Measurements from ENCODE around the gene DPP10. TPM values are rescaled to one million over a fixed set of nuclear protein-coding genes. Genes with fewer than 3 reads are reported as not detected.

DPP10 gene
- total and polyA plus RNA-seq, 10 of the 15 experiments (the other 5 are each of a cell fraction or from before 2014, with no cell fraction given): not detected

DNA sequence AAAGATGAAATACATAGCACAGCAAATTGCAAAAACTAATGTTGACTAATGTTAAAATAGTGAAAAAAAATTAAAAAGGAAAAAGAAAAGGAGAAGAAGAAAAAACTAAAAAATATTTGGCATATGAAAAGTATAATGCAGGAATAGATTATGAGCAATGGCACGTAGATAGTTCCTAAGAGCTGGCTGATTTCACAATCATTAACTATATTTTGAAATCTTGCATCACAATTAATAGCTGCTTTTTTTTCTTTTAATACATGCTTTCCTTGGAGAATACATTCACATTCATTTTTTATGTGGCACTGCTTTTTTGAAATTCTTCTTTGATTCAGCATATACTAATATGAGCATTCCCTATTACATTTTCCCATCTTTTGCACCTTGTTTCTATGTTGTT, 299.8 kb downstream of the DPP10 start:
- in situ Hi-C loops (cut with MboI): no loop called here
- H3K9ac ChIP-seq (ENCODE audit: control insufficient read depth, insufficient read depth, low read length): no peak overlapping the region
- SMC1A ChIA-PET (ENCODE audit: uncharacterized antibody, unreplicated experiment): no interaction called here
- no peaks in the 10 kb centered on the region for H3K9me3 ChIP-seq (replicated peaks; ENCODE audit: control insufficient read depth, insufficient read depth, low read length)
- no TSS peak for BruUV-seq (replicated peaks)
- no peaks in the 10 kb centered on the region for H4K20me1 ChIP-seq (ENCODE audit: control insufficient read depth, insufficient read depth)
- no peaks in the 10 kb centered on the region for H3K27me3 ChIP-seq (replicated peaks in 1 of 2; ENCODE audit: control insufficient read depth in 2 of 2, insufficient read depth in 2 of 2, low read length in 1 of 2)
- no peak overlapping the region for H2AFZ ChIP-seq (ENCODE audit: control insufficient read depth, low read depth, low read length)
- no peak overlapping the region for H3K4me3 ChIP-seq
- no peak for FAIRE-seq
- H3K4me1 ChIP-seq (ENCODE audit: control insufficient read depth, insufficient read depth, low read length): no peaks in the 10 kb centered on the region
- intact Hi-C loops (cut with micrococcal nuclease; ENCODE audit: unreplicated experiment): no loop called here
- RAD21 ChIA-PET (ENCODE audit: unreplicated experiment): no interaction called here
- no peak overlapping the region for H3K4me2 ChIP-seq (ENCODE audit: control insufficient read depth, insufficient read depth)
- H3K79me2 ChIP-seq (ENCODE audit: control insufficient read depth, insufficient read depth, low read length): no peaks in the 10 kb centered on the region
- WGBS (ENCODE audit: insufficient coverage, insufficient replicate concordance, low lambda C conversion rate, missing lambda C conversion rate): 0% methylated on average over 1 of the region's 1 CpG
- DNase-seq (ENCODE audit: low read depth, low spot score): no peak
- H3K27ac ChIP-seq (ENCODE audit: control insufficient read depth, insufficient read depth): no peak overlapping the region
- CTCF ChIA-PET: no interaction called here
- no peaks in the 10 kb centered on the region for H3K36me3 ChIP-seq (ENCODE audit: control insufficient read depth in 2 of 2, insufficient read depth in 2 of 2, low read length in 1 of 2)
- no peak for ATAC-seq
- POLR2A ChIA-PET: no interaction called here
- TF ChIP-seq CEBPB (IDR thresholded peaks at IDR 0.05; ENCODE audit: borderline replicate concordance in 1 of 2, low read depth in 2 of 2, low read length in 2 of 2) (no peak), CBFB (IDR thresholded peaks at IDR 0.05; ENCODE audit: low read depth) (no peak), SMC3 (IDR thresholded peaks at IDR 0.05; ENCODE audit: borderline replicate concordance, low read length) (no peak), ZNF217 (IDR thresholded peaks at IDR 0.05) (no peak), CBX5 (IDR thresholded peaks at IDR 0.05; ENCODE audit: low read depth) (no peak), NR2C1 (IDR thresholded peaks at IDR 0.05) (no peak), EGR1 (IDR thresholded peaks at IDR 0.05; ENCODE audit: borderline replicate concordance in 1 of 2, low read depth in 2 of 2, low read length in 2 of 2) (no peak), RELA (IDR thresholded peaks at IDR 0.05; ENCODE audit: borderline replicate concordance, partially characterized antibody) (no peak), BMI1 (IDR thresholded peaks at IDR 0.05; ENCODE audit: borderline replicate concordance) (no peak), ZNF384 (IDR thresholded peaks at IDR 0.05; ENCODE audit: borderline replicate concordance, low read depth, low read length) (no peak), RFX5 (IDR thresholded peaks at IDR 0.05; ENCODE audit: low read depth, low read length) (no peak), KDM1A (IDR thresholded peaks at IDR 0.05; ENCODE audit: borderline replicate concordance) (no peak), POLR2AphosphoS2 (IDR thresholded peaks at IDR 0.05; ENCODE audit: low read depth, low read length) (no peak), STAT3 (IDR thresholded peaks at IDR 0.05; ENCODE audit: low read depth, low read length) (no peak), NRF1 (conservative IDR thresholded peaks at IDR 0.05; ENCODE audit: low read depth, low read length) (no peak), RUNX3 (IDR thresholded peaks at IDR 0.05; ENCODE audit: low read length) (no peak), IKZF1 (conservative IDR thresholded peaks at IDR 0.05) (no peak)
- TF ChIP-seq, protein P1, sequence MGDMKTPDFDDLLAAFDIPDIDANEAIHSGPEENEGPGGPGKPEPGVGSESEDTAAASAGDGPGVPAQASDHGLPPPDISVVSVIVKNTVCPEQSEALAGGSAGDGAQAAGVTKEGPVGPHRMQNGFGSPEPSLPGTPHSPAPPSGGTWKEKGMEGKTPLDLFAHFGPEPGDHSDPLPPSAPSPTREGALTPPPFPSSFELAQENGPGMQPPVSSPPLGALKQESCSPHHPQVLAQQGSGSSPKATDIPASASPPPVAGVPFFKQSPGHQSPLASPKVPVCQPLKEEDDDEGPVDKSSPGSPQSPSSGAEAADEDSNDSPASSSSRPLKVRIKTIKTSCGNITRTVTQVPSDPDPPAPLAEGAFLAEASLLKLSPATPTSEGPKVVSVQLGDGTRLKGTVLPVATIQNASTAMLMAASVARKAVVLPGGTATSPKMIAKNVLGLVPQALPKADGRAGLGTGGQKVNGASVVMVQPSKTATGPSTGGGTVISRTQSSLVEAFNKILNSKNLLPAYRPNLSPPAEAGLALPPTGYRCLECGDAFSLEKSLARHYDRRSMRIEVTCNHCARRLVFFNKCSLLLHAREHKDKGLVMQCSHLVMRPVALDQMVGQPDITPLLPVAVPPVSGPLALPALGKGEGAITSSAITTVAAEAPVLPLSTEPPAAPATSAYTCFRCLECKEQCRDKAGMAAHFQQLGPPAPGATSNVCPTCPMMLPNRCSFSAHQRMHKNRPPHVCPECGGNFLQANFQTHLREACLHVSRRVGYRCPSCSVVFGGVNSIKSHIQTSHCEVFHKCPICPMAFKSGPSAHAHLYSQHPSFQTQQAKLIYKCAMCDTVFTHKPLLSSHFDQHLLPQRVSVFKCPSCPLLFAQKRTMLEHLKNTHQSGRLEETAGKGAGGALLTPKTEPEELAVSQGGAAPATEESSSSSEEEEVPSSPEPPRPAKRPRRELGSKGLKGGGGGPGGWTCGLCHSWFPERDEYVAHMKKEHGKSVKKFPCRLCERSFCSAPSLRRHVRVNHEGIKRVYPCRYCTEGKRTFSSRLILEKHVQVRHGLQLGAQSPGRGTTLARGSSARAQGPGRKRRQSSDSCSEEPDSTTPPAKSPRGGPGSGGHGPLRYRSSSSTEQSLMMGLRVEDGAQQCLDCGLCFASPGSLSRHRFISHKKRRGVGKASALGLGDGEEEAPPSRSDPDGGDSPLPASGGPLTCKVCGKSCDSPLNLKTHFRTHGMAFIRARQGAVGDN (IDR thresholded peaks at IDR 0.05): no peak
- TF ChIP-seq, protein P2, sequence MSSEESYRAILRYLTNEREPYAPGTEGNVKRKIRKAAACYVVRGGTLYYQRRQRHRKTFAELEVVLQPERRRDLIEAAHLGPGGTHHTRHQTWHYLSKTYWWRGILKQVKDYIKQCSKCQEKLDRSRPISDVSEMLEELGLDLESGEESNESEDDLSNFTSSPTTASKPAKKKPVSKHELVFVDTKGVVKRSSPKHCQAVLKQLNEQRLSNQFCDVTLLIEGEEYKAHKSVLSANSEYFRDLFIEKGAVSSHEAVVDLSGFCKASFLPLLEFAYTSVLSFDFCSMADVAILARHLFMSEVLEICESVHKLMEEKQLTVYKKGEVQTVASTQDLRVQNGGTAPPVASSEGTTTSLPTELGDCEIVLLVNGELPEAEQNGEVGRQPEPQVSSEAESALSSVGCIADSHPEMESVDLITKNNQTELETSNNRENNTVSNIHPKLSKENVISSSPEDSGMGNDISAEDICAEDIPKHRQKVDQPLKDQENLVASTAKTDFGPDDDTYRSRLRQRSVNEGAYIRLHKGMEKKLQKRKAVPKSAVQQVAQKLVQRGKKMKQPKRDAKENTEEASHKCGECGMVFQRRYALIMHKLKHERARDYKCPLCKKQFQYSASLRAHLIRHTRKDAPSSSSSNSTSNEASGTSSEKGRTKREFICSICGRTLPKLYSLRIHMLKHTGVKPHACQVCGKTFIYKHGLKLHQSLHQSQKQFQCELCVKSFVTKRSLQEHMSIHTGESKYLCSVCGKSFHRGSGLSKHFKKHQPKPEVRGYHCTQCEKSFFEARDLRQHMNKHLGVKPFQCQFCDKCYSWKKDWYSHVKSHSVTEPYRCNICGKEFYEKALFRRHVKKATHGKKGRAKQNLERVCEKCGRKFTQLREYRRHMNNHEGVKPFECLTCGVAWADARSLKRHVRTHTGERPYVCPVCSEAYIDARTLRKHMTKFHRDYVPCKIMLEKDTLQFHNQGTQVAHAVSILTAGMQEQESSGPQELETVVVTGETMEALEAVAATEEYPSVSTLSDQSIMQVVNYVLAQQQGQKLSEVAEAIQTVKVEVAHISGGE (CRISPR knock-in tag; IDR thresholded peaks at IDR 0.05): no peak

Data from GM12878 (cell line).